IPS-18c (cell line): Measurements from ENCODE around the gene AKR7A2.

Experiments
- H3K4me3 ChIP-seq: 2 replicates; pipeline ENCODE4 v1.7.0; 2013; ENCODE audit warnings: low read depth, mild to moderate bottlenecking, low read length, moderate library complexity; ENCODE audit not compliant: insufficient read depth
- H3K9me3 ChIP-seq: one replicate; pipeline ENCODE4 v1.6.1; 2013; ENCODE audit warnings: mild to moderate bottlenecking, low read length, moderate library complexity; ENCODE audit not compliant: control insufficient read depth, insufficient read depth

AKR7A2 gene

GRCh38 chr1:19311931-19312781 lies at the start of gene AKR7A2, which contains the start of gene SLC66A1:
Gene AKR7A2 (minus strand): TSS chr1:19312144. CDS start chr1:19312124, 20 bp downstream.
Gene SLC66A1 (plus strand): TSS chr1:19312326. CDS start chr1:19317678, 5,352 bp downstream.
- no peaks in the 10 kb centered on the region for H3K9me3 ChIP-seq
- peak within 1 kb of the TSS; percentile 89 for H3K4me3 ChIP-seq

- Histone ChIP-seq H3K4me3 (no peak overlapping the region), H3K9me3 (no peaks in the 10 kb centered on the region)
Observed at GRCh38 chr1:19360843-19361610, 49.1 kb upstream of the AKR7A2 start.

- Histone ChIP-seq H3K4me3 (no peak overlapping the region), H3K9me3 (no peaks in the 10 kb centered on the region)
Observed at GRCh38 chr1:19360432-19360831, 48.5 kb upstream of the AKR7A2 start.

- Histone ChIP-seq H3K4me3 (no peak overlapping the region), H3K9me3 (no peaks in the 10 kb centered on the region)
Observed at GRCh38 chr1:19360016-19360415, 48.1 kb upstream of the AKR7A2 start.

GRCh38 chr1:19359357-19359756 lies 47.4 kb upstream of the AKR7A2 start:
- Histone ChIP-seq H3K4me3 (no peak overlapping the region), H3K9me3 (no peaks in the 10 kb centered on the region)

GRCh38 chr1:19358710-19359109 lies 46.8 kb upstream of the AKR7A2 start:
- no peaks in the 10 kb centered on the region for H3K9me3 ChIP-seq
- H3K4me3 ChIP-seq = no peak overlapping the region

- Histone ChIP-seq H3K9me3 (no peaks in the 10 kb centered on the region), H3K4me3 (no peak overlapping the region)
Observed at GRCh38 chr1:19357299-19357986, 45.5 kb upstream of the AKR7A2 start.

GRCh38 chr1:19356266-19356665 lies 44.3 kb upstream of the AKR7A2 start:
- Histone ChIP-seq H3K9me3 (no peaks in the 10 kb centered on the region), H3K4me3 (no peak overlapping the region)

- Histone ChIP-seq H3K4me3 (no peak overlapping the region), H3K9me3 (no peaks in the 10 kb centered on the region)
Observed at GRCh38 chr1:19354531-19354981, 42.6 kb upstream of the AKR7A2 start.

- Histone ChIP-seq H3K4me3 (no peak overlapping the region), H3K9me3 (no peaks in the 10 kb centered on the region)
Observed at GRCh38 chr1:19353596-19353995, 41.7 kb upstream of the AKR7A2 start.

- H3K4me3 ChIP-seq = no peak overlapping the region
- no peaks in the 10 kb centered on the region for H3K9me3 ChIP-seq
Observed at GRCh38 chr1:19352839-19353238, 40.9 kb upstream of the AKR7A2 start.

GRCh38 chr1:19351873-19352272 lies 39.9 kb upstream of the AKR7A2 start:
- no peaks in the 10 kb centered on the region for H3K9me3 ChIP-seq
- no peak overlapping the region for H3K4me3 ChIP-seq

- Histone ChIP-seq H3K4me3 (no peak overlapping the region), H3K9me3 (no peaks in the 10 kb centered on the region)
Observed at GRCh38 chr1:19350566-19350965, 38.6 kb upstream of the AKR7A2 start.

GRCh38 chr1:19349999-19350398 lies 38.1 kb upstream of the AKR7A2 start:
- no peak overlapping the region for H3K4me3 ChIP-seq
- H3K9me3 ChIP-seq = peaks cover under 1% of the 10 kb centered on the region

GRCh38 chr1:19348441-19349198 lies 36.7 kb upstream of the AKR7A2 start:
- Histone ChIP-seq H3K4me3 (no peak overlapping the region), H3K9me3 (peaks cover 3% of the 10 kb centered on the region)

- Histone ChIP-seq H3K4me3 (no peak overlapping the region), H3K9me3 (peaks cover 3% of the 10 kb centered on the region)
Observed at GRCh38 chr1:19347533-19348172, 35.7 kb upstream of the AKR7A2 start.
